AG04450 (cell line): ENCODE results near the gene CLSTN1. TPM values are rescaled to one million over a fixed set of nuclear protein-coding genes. Genes with fewer than 3 reads are reported as not detected.
A peak's percentile ranks its signal among the peaks of the same experiment; 100 is the strongest.

Source experiments
- CTCF ChIA-PET: fragments of 300-600, 350-600 bp; formaldehyde crosslinking; extraction: SDS; loops from one replicate; lab custom pipeline; 2022; ENCODE audit warnings: antibody characterized with exemption, inconsistent platforms; lab: Charles Lee
- POLR2A ChIA-PET: fragments of 350-600 bp; formaldehyde crosslinking; extraction: SDS; loops from one replicate; lab custom pipeline; 2021; ENCODE audit warnings: antibody characterized with exemption, inconsistent platforms; lab: Yijun Ruan, JAX
- DNase-seq: peaks from one replicate; pipeline ENCODE4 v3.0.0-alpha.2; 2011; ENCODE audit warnings: low read depth, low spot score
- H3K27ac ChIP-seq: one replicate; pipeline ENCODE4 v1.5.1; 2012; ENCODE audit warnings: low read depth, low read length, control low read depth
- H3K27me3 ChIP-seq: one replicate; pipeline ENCODE4 v1.6.0; 2012; ENCODE audit warnings: low read length; ENCODE audit not compliant: control insufficient read depth, insufficient read depth
- H3K4me3 ChIP-seq: 2 replicates; pipeline ENCODE4 v1.5.1; 2011; ENCODE audit warnings: mild to moderate bottlenecking, low read depth, low read length, control low read depth
- H3K9me3 ChIP-seq: 2 replicates; pipeline ENCODE4 v1.5.1; 2012; ENCODE audit warnings: low read length; ENCODE audit not compliant: control insufficient read depth, insufficient read depth
- polyA plus RNA-seq: library from polyadenylated mRNA; depleted of rRNA; stranded (reverse); fragments of >200 nt; gene quantifications from 2 replicates; pipeline ENCODE4 v1.2.3, GENCODE V29; 2011
- TF ChIP-seq, protein P1 (sequence below): IDR thresholded peaks from 2 replicates; pipeline ENCODE4 v1.5.1; 2011; ENCODE audit warnings: low read depth, low read length, control low read depth, inconsistent platforms

CLSTN1 gene
- polyA plus RNA-seq, 1 experiment = 35.2 TPM

DNA sequence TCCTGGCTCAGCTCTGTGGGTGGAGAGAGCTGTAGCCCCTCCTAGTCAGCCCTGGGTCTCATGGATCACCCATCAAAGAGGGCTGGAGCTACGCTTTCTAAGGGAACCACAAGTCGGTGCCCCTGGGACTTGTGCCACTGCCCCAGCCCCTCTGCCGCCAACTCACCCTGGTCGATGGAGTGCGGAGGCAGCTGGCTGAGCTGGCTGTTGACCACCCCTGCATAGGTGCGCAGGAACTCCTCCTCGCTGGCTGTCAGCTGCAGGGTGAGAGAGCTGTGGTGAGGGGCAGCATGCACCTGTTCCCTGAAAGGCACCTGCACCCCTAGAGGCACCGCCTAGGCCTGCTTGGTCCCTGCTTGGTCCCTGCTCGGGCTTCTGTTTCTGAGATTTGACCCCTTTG is 47.3 kb upstream of the CLSTN1 start:
- no peak overlapping the region for H3K27ac ChIP-seq
- H3K9me3 ChIP-seq = no peaks in the 10 kb centered on the region
- DNase-seq = no peak
- TF ChIP-seq, protein P1, sequence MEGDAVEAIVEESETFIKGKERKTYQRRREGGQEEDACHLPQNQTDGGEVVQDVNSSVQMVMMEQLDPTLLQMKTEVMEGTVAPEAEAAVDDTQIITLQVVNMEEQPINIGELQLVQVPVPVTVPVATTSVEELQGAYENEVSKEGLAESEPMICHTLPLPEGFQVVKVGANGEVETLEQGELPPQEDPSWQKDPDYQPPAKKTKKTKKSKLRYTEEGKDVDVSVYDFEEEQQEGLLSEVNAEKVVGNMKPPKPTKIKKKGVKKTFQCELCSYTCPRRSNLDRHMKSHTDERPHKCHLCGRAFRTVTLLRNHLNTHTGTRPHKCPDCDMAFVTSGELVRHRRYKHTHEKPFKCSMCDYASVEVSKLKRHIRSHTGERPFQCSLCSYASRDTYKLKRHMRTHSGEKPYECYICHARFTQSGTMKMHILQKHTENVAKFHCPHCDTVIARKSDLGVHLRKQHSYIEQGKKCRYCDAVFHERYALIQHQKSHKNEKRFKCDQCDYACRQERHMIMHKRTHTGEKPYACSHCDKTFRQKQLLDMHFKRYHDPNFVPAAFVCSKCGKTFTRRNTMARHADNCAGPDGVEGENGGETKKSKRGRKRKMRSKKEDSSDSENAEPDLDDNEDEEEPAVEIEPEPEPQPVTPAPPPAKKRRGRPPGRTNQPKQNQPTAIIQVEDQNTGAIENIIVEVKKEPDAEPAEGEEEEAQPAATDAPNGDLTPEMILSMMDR = no peak
- POLR2A ChIA-PET = interaction anchor here (1.0 kb wide), 1 partner anchor 39 kb away, joined by 3 read pairs; the partner anchor contains the start of gene CTNNBIP1
- CTCF ChIA-PET = interaction anchor here (1.3 kb wide), 1 partner anchor 245 kb away, joined by 7 read pairs; no protein-coding TSS in a partner anchor
- H3K4me3 ChIP-seq = no peak overlapping the region
- H3K27me3 ChIP-seq = no peaks in the 10 kb centered on the region

DNA sequence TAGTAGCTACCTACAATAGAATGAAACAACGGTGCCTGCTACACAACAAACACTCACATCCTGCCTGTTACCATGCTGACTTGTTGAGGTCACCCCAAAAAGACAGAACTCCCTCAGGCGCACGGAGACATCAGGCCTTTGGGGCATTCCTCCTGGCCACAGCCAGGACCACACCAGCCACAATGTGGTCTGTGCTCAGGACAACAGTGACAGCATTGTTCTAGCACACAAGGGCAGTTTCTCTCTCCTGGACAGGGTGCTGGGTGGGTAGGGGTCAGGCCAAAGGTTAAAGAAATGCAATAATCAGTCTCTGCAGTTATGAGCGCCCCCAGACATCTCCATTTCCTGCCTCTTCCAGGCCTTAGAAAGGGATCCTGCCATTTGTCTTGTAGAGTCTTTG is 46.8 kb upstream of the CLSTN1 start:
- TF ChIP-seq, protein P1 = no peak
- Histone ChIP-seq H3K27ac (no peak overlapping the region), H3K9me3 (no peaks in the 10 kb centered on the region), H3K27me3 (no peaks in the 10 kb centered on the region), H3K4me3 (no peak overlapping the region)
- DNase-seq = no peak
- CTCF ChIA-PET = interaction anchor here (1.3 kb wide), 1 partner anchor 244 kb away, joined by 7 read pairs; no protein-coding TSS in a partner anchor
- POLR2A ChIA-PET = interaction anchor here (1.0 kb wide), 1 partner anchor 40 kb away, joined by 3 read pairs; the partner anchor contains the start of gene CTNNBIP1

DNA sequence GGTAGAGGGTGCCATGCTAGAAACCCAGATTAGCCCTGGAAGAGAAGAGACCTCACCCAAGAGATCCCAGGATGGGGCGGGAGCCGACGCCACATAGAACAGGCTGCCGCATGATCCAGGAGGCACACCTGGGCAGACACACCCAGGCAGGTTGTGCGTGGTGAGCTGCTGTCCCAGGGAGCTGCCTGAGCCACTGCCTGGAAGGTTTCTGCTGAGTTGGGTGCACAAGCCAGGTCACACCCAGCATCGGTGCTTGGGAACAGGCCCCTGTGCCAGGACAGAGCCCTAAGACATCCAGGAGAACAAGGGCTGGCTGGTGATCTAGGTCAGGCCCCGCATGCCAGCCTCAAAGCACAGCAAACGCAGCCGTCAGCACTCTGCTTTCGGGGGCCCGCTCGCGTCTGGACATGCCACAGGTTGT is 46.1 kb upstream of the CLSTN1 start:
- H3K27me3 ChIP-seq = no peaks in the 10 kb centered on the region
- POLR2A ChIA-PET = no interaction called here

DNA sequence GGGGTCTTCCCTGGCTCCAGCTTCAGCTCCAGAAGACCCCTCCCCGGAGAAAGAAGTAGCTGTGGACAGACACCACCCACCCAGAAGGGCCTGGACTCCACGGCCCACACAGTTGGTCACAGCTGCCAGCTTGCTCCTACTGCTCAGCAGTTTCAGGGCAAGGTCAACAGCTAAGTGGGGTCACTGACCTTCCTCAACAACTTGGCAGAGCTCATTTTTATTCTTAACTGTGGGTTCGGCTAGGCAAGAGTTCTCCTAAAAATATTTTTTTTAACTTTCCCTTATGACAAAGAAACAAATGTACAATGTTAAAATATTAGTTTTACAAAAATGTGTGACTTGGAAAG is 44.5 kb upstream of the CLSTN1 start:
- TF ChIP-seq, protein P1 = no peak
- CTCF ChIA-PET = interaction anchor here (0.6 to 2.6 kb wide), 14 partner anchors 9 to 285 kb away, joined by 3 to 29 read pairs (median 6); no protein-coding TSS in a partner anchor
- H3K4me3 ChIP-seq = no peak overlapping the region
- DNase-seq = no peak
- H3K27ac ChIP-seq = no peak overlapping the region
- no peaks in the 10 kb centered on the region for H3K27me3 ChIP-seq
- POLR2A ChIA-PET = no interaction called here
- no peaks in the 10 kb centered on the region; the same call in 1 of the 2 replicates for H3K9me3 ChIP-seq

More for the DNA sequence above, 46.1 kb upstream of the CLSTN1 start:
- Histone ChIP-seq H3K9me3 (no peaks in the 10 kb centered on the region), H3K27ac (no peak overlapping the region), H3K4me3 (no peak overlapping the region)
- CTCF ChIA-PET = interaction anchor here (0.9 to 2.6 kb wide), 5 partner anchors 72 to 244 kb away, joined by 3 to 29 read pairs (median 7); no protein-coding TSS in a partner anchor
- DNase-seq = no peak
- TF ChIP-seq, protein P1 = no peak

DNA sequence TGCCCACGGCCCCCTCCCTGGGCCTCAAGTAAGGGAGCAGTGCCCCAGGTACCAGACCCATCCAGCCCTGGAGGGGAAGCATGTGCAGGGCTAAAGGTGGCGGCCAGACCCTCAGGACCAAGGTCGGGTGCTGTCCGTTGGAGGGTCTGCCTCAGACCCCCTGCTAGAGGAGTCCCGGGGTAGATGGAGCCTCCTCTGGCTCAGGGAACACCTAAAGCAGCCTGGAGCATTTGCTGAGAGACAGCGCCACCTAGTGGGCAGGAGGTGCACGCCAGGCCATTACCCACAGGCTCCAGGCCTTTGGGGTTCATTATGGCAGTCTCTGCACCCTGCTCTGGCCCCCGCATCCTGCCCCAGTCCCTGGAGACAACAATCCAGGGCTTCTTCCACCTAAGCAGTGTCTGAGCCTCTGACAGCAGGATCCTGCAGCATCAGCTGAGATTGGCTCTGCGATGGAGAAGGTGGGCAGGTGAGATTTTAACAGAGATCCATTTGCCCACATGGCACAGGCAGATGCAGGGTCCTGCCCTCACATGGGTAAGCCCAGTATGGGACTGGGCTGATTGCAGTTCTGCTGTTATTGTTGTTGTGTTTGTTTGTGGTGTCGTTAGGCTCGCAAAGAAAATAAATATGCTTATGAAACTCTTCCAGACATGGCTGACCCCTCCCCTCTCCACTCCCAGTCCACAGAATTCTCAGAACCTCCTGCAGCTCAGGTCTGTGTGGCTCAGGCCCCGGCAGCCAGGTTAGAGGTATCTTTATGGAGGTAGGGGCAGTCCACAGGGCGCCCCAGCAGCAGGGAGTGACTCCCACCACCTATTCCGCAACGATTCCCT is 43.9 kb upstream of the CLSTN1 start:
- H3K27me3 ChIP-seq = no peaks in the 10 kb centered on the region
- ChIA-PET CTCF (interaction anchor here (0.6 to 2.6 kb wide), 14 partner anchors 8 to 286 kb away, joined by 3 to 29 read pairs (median 6); no protein-coding TSS in a partner anchor), POLR2A (no interaction called here)
- peak; percentile 21 for DNase-seq
- H3K27ac ChIP-seq = no peak overlapping the region
- H3K9me3 ChIP-seq = no peaks in the 10 kb centered on the region; the same call in 1 of the 2 replicates
- no peak overlapping the region for H3K4me3 ChIP-seq
- TF ChIP-seq, protein P1 = peak; percentile 95
